ENCODE results near the gene TMED5.

Gene TMED5

DNA sequence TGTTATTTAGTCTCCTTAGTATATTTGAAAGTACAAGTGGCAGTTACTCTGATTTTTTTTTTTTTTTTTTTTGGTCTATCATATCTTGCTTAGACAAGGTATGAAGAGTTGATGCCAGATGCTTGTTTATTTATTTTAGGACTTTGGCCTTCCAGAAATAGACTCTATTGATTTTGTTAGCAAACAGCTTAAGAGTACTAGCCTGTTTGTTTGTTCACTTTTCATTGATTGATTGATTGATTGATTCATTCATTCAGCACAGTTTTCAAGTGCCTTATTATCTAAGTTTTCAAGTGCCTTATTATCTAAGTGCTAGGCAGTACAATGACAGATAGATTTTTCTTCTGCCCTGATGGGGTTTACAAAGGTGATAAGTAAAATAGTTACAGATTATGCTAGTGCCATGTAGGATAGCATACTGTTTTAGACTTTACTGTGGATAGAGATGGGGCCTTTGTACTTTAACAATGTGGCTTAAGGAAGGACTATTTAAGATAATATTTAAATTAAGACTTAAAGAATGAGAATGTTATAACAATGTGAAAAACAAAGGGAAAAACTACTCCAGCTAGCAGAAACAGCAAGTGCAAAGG lies 50.6 kb downstream of the TMED5 start:
- H2AFZ ChIP-seq (ENCODE audit: low read depth, low read length, severe bottlenecking): no peak overlapping the region
- no peak overlapping the region for H3K4me3 ChIP-seq (ENCODE audit: insufficient read depth, low read length, poor library complexity, severe bottlenecking)
- H3K9ac ChIP-seq (ENCODE audit: low read length): no peak overlapping the region
- no peak overlapping the region for H3K4me2 ChIP-seq (ENCODE audit: low read depth, low read length, poor library complexity, severe bottlenecking)
- H3K9me2 ChIP-seq (replicated peaks; ENCODE audit: insufficient read depth, low read length): no peaks in the 10 kb centered on the region
- peaks cover 19% of the 10 kb centered on the region for H3K79me2 ChIP-seq (ENCODE audit: insufficient read depth, low read length)
- H3K27ac ChIP-seq (ENCODE audit: low read depth, low read length): no peak overlapping the region
- H3K36me3 ChIP-seq (ENCODE audit: low read length): peaks cover 63% of the 10 kb centered on the region
- H3F3A ChIP-seq (ENCODE audit: insufficient read depth): peaks cover 29% of the 10 kb centered on the region
- no peaks in the 10 kb centered on the region for H3K27me3 ChIP-seq (ENCODE audit: low read length)
- 0 out of 2 replicates have a peak, but pooled peaks cover 12% of the 10 kb centered on the region for H4K20me1 ChIP-seq (ENCODE audit: low read depth, low read length)
- TF ChIP-seq, protein P1, sequence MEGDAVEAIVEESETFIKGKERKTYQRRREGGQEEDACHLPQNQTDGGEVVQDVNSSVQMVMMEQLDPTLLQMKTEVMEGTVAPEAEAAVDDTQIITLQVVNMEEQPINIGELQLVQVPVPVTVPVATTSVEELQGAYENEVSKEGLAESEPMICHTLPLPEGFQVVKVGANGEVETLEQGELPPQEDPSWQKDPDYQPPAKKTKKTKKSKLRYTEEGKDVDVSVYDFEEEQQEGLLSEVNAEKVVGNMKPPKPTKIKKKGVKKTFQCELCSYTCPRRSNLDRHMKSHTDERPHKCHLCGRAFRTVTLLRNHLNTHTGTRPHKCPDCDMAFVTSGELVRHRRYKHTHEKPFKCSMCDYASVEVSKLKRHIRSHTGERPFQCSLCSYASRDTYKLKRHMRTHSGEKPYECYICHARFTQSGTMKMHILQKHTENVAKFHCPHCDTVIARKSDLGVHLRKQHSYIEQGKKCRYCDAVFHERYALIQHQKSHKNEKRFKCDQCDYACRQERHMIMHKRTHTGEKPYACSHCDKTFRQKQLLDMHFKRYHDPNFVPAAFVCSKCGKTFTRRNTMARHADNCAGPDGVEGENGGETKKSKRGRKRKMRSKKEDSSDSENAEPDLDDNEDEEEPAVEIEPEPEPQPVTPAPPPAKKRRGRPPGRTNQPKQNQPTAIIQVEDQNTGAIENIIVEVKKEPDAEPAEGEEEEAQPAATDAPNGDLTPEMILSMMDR (IDR thresholded peaks at IDR 0.05; ENCODE audit: insufficient read depth, low read length, poor library complexity, severe bottlenecking): no peak
- TF ChIP-seq EZH2phosphoT487 (conservative IDR thresholded peaks at IDR 0.05; ENCODE audit: low read length): no peak
- H3K9me3 ChIP-seq (ENCODE audit: insufficient read depth, low read length): no peaks in the 10 kb centered on the region

DNA sequence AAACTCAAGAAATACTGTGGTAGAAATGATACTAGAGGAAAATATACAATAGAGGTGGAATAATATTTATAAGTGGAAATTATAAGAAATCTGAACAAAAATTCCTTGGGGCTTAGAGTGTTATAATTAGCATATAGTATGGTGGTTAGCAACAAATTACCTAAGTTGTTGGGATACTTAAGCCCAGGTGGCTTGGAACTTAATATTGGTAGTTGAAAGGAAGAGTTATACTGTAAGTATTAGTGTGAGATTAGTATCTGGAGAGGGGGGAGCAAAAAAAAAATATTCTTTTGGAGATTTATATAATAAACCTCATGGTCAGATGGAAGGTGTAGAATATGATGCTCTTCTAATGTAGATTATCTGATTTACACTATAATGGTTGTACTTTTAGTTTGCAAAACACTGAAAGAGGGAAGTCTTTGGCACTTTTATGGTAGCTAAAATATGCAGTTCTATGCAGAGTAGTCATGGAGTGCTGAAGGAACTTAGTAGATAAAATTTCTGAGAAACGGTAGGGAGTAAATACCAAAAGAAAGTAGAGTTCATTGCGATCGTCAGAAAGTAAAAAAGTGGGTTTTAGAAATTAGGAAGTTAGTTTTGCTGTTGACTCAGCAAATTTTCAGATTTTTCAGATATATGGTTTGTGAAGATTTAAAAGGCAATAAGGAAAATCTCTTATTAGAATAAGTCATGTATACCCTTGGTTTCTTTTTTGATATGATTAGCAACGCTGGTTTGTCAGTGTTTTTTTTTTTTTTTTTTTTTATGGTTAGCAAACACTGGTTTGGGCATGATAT lies 55.5 kb downstream of the TMED5 start:
- Histone ChIP-seq H3K36me3 (ENCODE audit: low read length) (peaks cover 84% of the 10 kb centered on the region), H3K4me2 (ENCODE audit: low read depth, low read length, poor library complexity, severe bottlenecking) (no peak overlapping the region), H3K79me2 (ENCODE audit: insufficient read depth, low read length) (peaks cover 14% of the 10 kb centered on the region), H3K27ac (ENCODE audit: low read depth, low read length) (no peak overlapping the region), H3K9me3 (ENCODE audit: insufficient read depth, low read length) (no peaks in the 10 kb centered on the region), H3K9me2 (replicated peaks; ENCODE audit: insufficient read depth, low read length) (no peaks in the 10 kb centered on the region), H2AFZ (ENCODE audit: low read depth, low read length, severe bottlenecking) (no peak overlapping the region), H3K27me3 (ENCODE audit: low read length) (no peaks in the 10 kb centered on the region), H4K20me1 (ENCODE audit: low read depth, low read length) (peaks cover 21% of the 10 kb centered on the region; the same call in 1 of the 2 replicates), H3K4me3 (ENCODE audit: insufficient read depth, low read length, poor library complexity, severe bottlenecking) (no peak overlapping the region), H3K9ac (ENCODE audit: low read length) (no peak overlapping the region), H3F3A (ENCODE audit: insufficient read depth) (peaks cover 43% of the 10 kb centered on the region)
- TF ChIP-seq, protein P1 (IDR thresholded peaks at IDR 0.05; ENCODE audit: insufficient read depth, low read length, poor library complexity, severe bottlenecking): no peak
- TF ChIP-seq EZH2phosphoT487 (conservative IDR thresholded peaks at IDR 0.05; ENCODE audit: low read length): no peak

DNA sequence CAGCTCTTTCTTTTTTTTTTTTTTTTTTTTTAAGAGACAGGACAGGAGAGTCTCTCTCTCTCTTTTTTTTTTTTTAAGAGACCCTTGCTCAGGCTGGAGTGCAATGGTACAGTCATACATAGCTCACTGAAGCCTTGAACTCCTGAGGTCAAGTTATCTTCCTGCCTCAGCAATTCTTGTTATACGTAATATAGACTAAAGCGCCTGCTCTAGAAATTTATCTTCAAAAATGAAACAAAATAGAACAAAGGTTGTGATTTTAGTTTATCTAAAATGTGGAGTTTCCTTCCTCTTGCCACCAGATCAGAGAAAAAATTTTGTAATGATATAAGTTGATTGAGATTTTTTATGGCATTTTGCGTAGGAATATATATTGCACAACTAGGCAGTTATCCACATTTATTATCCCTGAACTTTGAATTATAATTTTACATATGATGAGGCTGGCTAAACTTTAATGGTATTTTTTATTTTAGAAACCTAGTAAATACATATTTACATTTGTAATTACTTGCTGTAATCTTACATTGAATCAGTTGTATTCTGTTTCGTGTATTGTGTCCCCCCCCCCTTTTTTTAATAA lies 56.9 kb downstream of the TMED5 start:
- H3K36me3 ChIP-seq (ENCODE audit: low read length): peaks cover 86% of the 10 kb centered on the region
- H3K4me3 ChIP-seq (ENCODE audit: insufficient read depth, low read length, poor library complexity, severe bottlenecking): no peak overlapping the region
- H3K79me2 ChIP-seq (ENCODE audit: insufficient read depth, low read length): peaks cover 8% of the 10 kb centered on the region; the same call in 1 of the 2 replicates
- H3K9ac ChIP-seq (ENCODE audit: low read length): no peak overlapping the region
- H3K27me3 ChIP-seq (ENCODE audit: low read length): no peaks in the 10 kb centered on the region
- peaks cover 34% of the 10 kb centered on the region; the same call in 1 of the 2 replicates for H3F3A ChIP-seq (ENCODE audit: insufficient read depth)
- TF ChIP-seq, protein P1 (IDR thresholded peaks at IDR 0.05; ENCODE audit: insufficient read depth, low read length, poor library complexity, severe bottlenecking): no peak
- no peak for TF ChIP-seq EZH2phosphoT487 (conservative IDR thresholded peaks at IDR 0.05; ENCODE audit: low read length)
- H3K4me2 ChIP-seq (ENCODE audit: low read depth, low read length, poor library complexity, severe bottlenecking): no peak overlapping the region
- H3K9me3 ChIP-seq (ENCODE audit: insufficient read depth, low read length): no peaks in the 10 kb centered on the region
- H2AFZ ChIP-seq (ENCODE audit: low read depth, low read length, severe bottlenecking): no peak overlapping the region
- H4K20me1 ChIP-seq (ENCODE audit: low read depth, low read length): peaks cover 21% of the 10 kb centered on the region; the same call in 1 of the 2 replicates
- H3K9me2 ChIP-seq (replicated peaks; ENCODE audit: insufficient read depth, low read length): no peaks in the 10 kb centered on the region
- H3K27ac ChIP-seq (ENCODE audit: low read depth, low read length): no peak overlapping the region
